22Rv1 (cell line): ENCODE data around the gene NAPEPLD.
"Not testable (repeated sequence)": the region's sequence is repeated elsewhere in the genome, so short reads cannot be mapped to it uniquely, and the experiment has no call there.

Experiments
- CTCF ChIP-seq: fragments of 450-650 bp; IDR thresholded peaks from 2 replicates; pipeline ENCODE4 v1.5.1; 2017; ENCODE audit warnings: mild to moderate bottlenecking
- ZFX ChIP-seq: fragments of 450-650 bp; IDR thresholded peaks from 2 replicates; pipeline ENCODE4 v1.6.1; 2017; ENCODE audit warnings: antibody characterized with exemption, borderline replicate concordance

GRCh38 chr7:103162641-103163040, 13.7 kb upstream of the NAPEPLD start:
- TF ChIP-seq ZFX, CTCF: not testable (repeated sequence)
